GM21717 (cell line): Measurements from ENCODE around the gene ARPP19.
"Not testable (repeated sequence)": the region's sequence is repeated elsewhere in the genome, so short reads cannot be mapped to it uniquely, and the experiment has no call there.

Experiments used
- ATAC-seq: cut with Tn5 transposase; IDR thresholded peaks from one replicate; pipeline ENCODE4 v1.9.1; 2021; ENCODE audit warnings: mild to moderate bottlenecking, moderate library complexity; ENCODE audit not compliant: unreplicated experiment

Gene ARPP19

DNA sequence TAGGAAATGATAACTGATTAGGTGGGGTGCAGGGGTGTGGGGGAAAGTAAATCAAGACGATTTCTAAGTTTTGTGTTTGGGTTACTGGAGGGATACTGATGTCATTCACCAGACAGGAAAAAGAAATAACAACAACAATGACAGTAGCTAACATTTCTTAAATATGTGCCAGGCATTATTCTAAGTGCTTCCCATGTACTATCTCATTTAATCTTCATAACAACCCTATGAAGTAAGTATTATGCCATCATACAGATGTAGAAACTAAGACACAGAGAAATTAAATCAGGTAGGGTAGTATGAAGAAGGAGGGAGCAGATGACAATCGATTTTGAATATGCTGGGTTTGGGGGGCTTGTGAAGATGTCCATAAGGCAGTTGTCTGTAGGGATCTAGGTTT lies 53.5 kb downstream of the ARPP19 start:
- ATAC-seq, result no peak

DNA sequence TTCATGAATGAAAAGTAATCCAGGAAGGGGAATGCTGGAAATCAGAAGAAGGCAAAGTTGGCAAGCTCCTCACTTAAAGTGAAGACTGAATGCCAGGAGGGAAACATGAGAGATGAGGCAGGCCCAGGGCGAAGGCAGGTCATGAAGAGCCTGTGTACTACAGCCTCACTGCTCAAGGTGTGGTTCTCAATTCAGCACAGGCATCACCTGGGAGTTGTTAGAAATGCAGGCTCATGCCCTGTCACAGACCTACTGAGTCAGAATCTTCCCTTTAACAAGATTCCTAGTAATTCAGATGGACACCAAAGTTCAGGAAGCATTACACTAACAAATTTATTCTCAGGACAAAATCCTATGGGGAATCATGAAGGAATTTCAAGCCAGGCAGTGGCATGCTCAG lies 54.3 kb downstream of the ARPP19 start:
- no peak for ATAC-seq

DNA sequence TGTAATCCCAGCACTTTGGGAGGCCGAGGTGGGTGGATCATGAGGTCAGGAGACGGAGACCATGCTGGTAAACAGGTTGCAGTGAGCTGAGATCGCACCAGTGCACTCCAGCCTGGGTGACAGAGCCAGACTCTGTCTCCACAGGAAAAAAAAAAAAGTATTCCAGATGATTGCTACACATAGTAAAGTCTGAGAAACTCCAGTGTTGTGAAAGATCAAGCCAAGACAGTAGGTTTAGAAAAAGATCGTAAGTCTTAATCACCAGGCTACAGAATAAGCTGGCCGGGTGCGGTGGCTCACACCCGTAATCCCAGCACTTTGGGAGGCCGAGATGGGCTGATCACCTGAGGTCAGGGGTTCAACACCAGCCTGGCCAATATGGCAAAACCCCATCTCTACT lies 56.0 kb downstream of the ARPP19 start:
- not testable (repeated sequence) for ATAC-seq

- ATAC-seq, result no peak
These were observed 57.7 kb downstream of the ARPP19 start for GRCh38 chr15:52511084-52511483.

DNA sequence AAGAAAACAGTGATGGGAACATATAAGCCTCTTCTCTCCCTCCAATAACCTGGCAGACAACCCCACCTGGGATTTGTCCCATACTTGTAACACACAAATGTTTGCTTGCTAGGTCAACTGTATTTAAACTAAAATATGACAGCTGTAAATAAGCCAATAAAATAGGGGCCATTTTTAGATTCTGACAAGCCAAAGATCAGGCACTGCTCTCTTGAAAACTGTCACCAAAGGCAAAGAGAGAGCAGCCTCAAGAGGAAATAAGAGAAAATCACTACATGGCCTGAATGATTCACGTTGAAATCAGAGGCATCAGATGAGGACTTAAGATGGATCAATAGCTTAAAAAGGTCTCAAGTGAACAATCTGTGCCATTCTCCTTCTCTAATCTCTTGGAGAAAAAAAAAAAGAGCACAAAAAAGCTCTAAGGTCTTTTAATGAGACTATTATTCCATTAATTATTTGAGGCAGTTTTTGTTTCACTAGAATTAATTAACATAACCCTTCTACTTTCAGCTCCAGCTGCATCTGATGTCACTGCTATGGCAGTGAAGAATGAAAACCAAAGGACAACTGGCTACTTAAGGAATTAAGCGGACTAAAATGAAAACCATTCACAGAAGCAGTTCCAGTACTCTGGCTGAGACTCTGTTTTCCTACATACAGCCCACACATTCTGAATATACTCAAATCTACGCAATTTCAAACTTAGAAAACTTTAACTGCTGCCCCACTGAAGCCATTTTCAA lies 59.2 kb downstream of the ARPP19 start:
- no peak for ATAC-seq

- no peak for ATAC-seq
These were observed 62.3 kb downstream of the ARPP19 start for GRCh38 chr15:52506549-52506948.

DNA sequence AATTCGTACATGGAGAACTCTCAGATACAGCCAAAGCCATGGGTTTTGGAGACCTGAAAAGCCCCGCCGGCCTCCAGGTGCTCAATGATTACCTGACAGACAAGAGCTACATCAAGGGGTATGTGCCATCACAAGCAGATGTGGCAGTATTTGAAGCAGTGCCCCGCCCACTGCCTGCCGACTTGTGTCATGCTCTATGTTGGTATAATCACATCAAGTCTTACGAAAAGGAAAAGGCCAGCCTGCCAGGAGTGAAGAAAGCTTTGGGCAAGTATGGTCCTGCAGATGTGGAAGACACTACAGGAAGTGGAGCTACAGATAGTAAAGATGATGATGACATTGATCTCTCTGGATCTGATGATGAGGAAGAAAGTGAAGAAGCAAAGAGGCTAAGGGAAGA lies 63.7 kb downstream of the ARPP19 start:
- no peak for ATAC-seq

DNA sequence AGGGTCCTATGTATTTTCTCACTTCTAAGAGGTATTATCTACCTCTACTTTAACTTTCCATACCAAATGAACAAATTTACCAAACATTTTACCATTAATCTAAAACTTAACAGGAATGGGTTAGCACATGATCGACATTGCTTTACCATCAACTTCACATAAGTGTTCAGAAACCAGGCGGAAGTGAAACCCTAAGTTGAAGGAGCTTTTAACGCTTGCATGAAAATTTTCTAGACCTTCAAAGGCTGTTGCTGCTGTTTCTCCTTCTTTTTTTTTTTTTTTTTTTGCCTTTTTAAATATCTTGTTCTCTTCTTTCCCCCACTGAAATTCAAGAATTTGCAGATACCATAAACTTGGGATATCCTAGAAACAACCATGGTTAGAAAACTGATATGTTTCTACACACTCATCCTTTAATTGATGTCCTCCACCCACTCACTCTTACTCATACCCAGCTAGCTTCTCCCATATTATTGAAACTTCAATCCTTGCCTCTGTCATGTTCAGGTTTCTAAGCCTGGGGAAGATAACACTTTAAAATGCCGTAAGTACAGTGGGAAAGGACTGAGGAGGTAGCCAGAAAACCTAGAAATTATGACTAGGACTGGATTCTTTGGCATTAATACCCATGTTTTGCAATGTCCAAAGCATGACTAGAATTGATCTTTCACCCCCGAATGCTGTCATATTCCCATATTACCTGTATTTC lies 64.9 kb downstream of the ARPP19 start:
- ATAC-seq, result no peak

- no peak for ATAC-seq
These were observed 66.2 kb downstream of the ARPP19 start for GRCh38 chr15:52502608-52503007.

DNA sequence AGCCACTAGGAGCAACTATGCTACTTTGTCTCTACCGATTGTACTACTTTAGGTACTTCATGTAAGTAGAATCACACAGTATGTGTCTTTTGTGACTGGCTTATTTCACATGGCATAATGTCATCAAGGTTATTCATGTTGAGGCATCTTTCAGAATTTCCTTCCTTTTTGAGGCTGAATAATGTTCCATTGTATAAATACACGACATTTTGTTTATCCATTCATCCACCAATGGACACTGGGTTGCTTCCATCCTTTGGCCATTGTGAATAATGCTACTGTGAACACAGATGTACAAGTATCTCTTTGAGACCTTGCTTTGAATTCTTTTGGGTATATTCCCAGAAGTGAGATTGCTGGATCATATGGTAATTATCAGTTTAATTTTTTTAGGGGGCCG lies 69.3 kb downstream of the ARPP19 start:
- ATAC-seq, result no peak

DNA sequence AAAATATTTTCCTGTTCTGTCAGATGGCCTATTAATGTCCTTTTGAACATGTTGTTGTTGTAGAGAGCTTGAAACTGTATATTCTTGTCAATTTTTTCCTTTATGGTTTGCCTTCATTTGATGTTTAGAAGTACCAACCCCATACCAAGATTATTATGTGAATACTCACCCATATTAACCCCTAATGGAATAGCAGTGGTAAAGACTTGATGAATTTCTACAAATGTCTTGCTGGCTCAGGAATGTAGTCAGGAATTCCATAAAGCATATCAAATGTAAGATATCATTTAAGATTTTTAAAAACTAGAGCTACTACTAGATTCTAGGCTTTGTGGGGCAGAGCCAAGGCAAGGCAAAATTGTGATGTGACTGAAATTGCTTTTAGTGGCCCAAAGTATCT lies 70.1 kb downstream of the ARPP19 start:
- ATAC-seq, result no peak
